ENCODE data around the gene IL19.

DNA sequence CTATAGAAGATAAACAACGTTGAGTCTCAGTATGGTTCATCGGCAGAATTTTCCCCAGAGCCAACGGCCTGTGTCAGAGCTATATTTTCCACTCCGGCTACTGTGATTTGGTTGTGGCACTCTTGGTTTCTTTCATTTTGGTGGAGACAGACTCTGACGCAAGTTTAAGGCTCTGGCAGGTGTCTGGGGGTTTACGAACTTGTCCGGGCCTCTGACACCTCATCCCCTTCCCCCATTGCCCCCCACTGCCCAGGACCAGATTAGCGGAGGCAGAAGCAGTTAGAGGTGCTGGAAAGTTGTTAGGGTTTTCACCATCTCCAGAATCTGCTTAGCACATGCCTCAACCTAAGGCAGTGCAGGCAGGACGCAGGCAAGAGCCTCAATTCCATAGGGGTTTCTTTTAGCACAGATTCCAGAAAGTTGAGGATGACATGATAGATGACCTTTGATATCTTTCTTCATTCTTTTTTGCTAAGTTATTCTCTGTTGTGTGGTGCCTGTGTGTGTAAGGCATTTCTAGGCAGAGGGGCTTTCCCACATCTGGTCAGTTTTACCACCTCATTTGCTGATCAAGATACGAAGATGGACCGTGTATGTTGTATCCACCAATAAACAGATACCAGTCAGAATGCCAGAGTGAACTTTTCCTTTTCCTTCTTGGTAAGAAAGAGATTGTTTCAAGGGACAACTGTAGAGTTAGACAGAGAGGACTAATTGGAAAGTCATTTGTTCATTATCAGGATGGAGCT is 20.1 kb downstream of the IL19 start:
- TF ChIP-seq CTCF (IDR thresholded peaks at IDR 0.05; ENCODE audit: insufficient read depth, low read length): no peak
- TF ChIP-seq, protein P1, sequence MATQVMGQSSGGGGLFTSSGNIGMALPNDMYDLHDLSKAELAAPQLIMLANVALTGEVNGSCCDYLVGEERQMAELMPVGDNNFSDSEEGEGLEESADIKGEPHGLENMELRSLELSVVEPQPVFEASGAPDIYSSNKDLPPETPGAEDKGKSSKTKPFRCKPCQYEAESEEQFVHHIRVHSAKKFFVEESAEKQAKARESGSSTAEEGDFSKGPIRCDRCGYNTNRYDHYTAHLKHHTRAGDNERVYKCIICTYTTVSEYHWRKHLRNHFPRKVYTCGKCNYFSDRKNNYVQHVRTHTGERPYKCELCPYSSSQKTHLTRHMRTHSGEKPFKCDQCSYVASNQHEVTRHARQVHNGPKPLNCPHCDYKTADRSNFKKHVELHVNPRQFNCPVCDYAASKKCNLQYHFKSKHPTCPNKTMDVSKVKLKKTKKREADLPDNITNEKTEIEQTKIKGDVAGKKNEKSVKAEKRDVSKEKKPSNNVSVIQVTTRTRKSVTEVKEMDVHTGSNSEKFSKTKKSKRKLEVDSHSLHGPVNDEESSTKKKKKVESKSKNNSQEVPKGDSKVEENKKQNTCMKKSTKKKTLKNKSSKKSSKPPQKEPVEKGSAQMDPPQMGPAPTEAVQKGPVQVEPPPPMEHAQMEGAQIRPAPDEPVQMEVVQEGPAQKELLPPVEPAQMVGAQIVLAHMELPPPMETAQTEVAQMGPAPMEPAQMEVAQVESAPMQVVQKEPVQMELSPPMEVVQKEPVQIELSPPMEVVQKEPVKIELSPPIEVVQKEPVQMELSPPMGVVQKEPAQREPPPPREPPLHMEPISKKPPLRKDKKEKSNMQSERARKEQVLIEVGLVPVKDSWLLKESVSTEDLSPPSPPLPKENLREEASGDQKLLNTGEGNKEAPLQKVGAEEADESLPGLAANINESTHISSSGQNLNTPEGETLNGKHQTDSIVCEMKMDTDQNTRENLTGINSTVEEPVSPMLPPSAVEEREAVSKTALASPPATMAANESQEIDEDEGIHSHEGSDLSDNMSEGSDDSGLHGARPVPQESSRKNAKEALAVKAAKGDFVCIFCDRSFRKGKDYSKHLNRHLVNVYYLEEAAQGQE (IDR thresholded peaks at IDR 0.05; ENCODE audit: insufficient replicate concordance, low read depth): no peak
